AG10803 (cell line): ENCODE measurements around the gene FAT1.
"Not testable (repeated sequence)": the region's sequence is repeated elsewhere in the genome, so short reads cannot be mapped to it uniquely, and the experiment has no call there.

Source experiments
- DNase-seq: peaks from one replicate; pipeline ENCODE4 v3.0.0; 2010; ENCODE audit warnings: low read depth
- H3K4me3 ChIP-seq: 2 replicates; pipeline ENCODE4 v1.5.1; 2011; ENCODE audit warnings: mild to moderate bottlenecking, low read length, control low read depth
- CTCF ChIP-seq: conservative IDR thresholded peaks from 2 replicates; pipeline ENCODE4 v1.5.1; 2011; ENCODE audit warnings: mild to moderate bottlenecking, low read length, control low read depth, inconsistent platforms

FAT1 gene

GRCh38 chr4:186765673-186766546, 42.3 kb upstream of the FAT1 start:
- no peak for TF ChIP-seq CTCF
- no peak overlapping the region for H3K4me3 ChIP-seq
- no peak for DNase-seq

- TF ChIP-seq CTCF, result no peak
- H3K4me3 ChIP-seq, result no peak overlapping the region
- peak; percentile 71 for DNase-seq
Observed at GRCh38 chr4:186765138-186765537, 41.5 kb upstream of the FAT1 start.

GRCh38 chr4:186764457-186764856, 40.8 kb upstream of the FAT1 start:
- TF ChIP-seq CTCF, result no peak
- no peak overlapping the region for H3K4me3 ChIP-seq
- DNase-seq, result no peak

GRCh38 chr4:186762865-186763264, 39.2 kb upstream of the FAT1 start:
- no peak overlapping the region for H3K4me3 ChIP-seq
- DNase-seq, result no peak
- no peak for TF ChIP-seq CTCF

- TF ChIP-seq CTCF, result no peak
- DNase-seq, result no peak
- no peak overlapping the region for H3K4me3 ChIP-seq
Observed at GRCh38 chr4:186762361-186762760, 38.7 kb upstream of the FAT1 start.

- DNase-seq, H3K4me3 ChIP-seq: not testable (repeated sequence)
Observed at GRCh38 chr4:186761956-186762355, 38.3 kb upstream of the FAT1 start.

- TF ChIP-seq CTCF, result no peak
- no peak for DNase-seq
- no peak overlapping the region for H3K4me3 ChIP-seq
Observed at GRCh38 chr4:186761393-186761792, 37.7 kb upstream of the FAT1 start.
